Activated T-cell treated with anti-CD3 and anti-CD28 coated beads, Interleukin-2, amount 50 U/mL, for 24 hours (primary cell): ENCODE data around the gene PTH2R.
"Not testable (repeated sequence)": the region's sequence is repeated elsewhere in the genome, so short reads cannot be mapped to it uniquely, and the experiment has no call there.

Experiments
- DNase-seq: peaks from one replicate; pipeline ENCODE4 v3.0.0-alpha.2; 2020
- H3K27ac Mint-ChIP-seq: 2 replicates; pipeline ENCODE4 v1.8.0; 2020; ENCODE audit warnings: mild to moderate bottlenecking, mixed read lengths
- H3K27me3 Mint-ChIP-seq: 2 replicates; pipeline ENCODE4 v1.8.0; 2020; ENCODE audit warnings: mixed read lengths
- H3K36me3 Mint-ChIP-seq: 2 replicates; pipeline ENCODE4 v1.8.0; 2020; ENCODE audit warnings: low read depth, mixed read lengths
- H3K4me1 Mint-ChIP-seq: 2 replicates; pipeline ENCODE4 v1.8.0; 2020; ENCODE audit warnings: low read depth, mixed read lengths
- H3K4me3 Mint-ChIP-seq: 2 replicates; pipeline ENCODE4 v1.8.0; 2020; ENCODE audit warnings: mild to moderate bottlenecking, moderate library complexity, mixed read lengths
- H3K9me3 Mint-ChIP-seq: 2 replicates; pipeline ENCODE4 v1.8.0; 2020; ENCODE audit warnings: mixed read lengths

The PTH2R gene

DNA sequence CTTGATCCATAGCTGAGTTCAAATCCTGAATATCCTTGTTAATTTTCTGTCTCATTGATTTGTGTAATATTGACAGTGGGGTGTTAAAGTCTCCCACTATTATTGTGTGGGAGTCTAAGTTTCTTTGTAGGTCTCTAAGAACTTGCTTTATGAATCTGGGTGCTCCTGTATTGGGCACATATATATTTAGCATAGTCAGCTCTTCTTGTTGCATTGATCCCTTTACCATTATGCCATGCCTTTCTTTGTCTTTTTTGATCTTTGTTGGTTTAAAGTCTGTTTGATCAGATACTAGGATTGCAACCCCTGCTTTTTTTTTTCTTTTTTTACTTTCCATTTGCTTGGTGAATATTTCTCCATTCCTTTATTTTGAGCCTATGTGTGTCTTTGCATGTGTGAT is 116.5 kb downstream of the PTH2R start:
- not testable (repeated sequence) for H3K27ac Mint-ChIP-seq, DNase-seq

DNA sequence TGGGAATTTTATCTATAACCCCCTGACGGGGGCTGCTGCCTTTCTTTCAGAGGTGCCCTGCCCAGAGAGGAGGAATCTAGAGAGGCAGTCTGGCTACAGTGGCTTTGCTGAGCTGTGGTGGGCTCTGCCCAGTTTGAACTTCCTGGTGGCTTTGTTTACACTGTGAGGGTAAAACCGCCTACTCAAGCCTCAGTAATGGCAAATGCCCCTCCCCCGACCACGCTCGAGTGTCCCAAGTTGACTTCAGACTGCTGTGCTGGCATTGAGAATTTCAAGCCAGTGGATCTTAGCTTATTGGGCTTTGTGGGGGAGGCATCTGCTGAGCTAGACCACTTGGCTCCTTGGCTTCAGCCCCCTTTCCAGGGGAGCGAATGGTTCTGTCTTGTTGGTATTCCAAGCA is 118.6 kb downstream of the PTH2R start:
- not testable (repeated sequence) for H3K27ac Mint-ChIP-seq, H3K27me3 Mint-ChIP-seq, H3K4me1 Mint-ChIP-seq, H3K9me3 Mint-ChIP-seq, H3K4me3 Mint-ChIP-seq, H3K36me3 Mint-ChIP-seq, DNase-seq

More for the DNA sequence above, 116.5 kb downstream of the PTH2R start:
- not testable (repeated sequence) for H3K9me3 Mint-ChIP-seq, H3K36me3 Mint-ChIP-seq, H3K4me1 Mint-ChIP-seq, H3K4me3 Mint-ChIP-seq, H3K27me3 Mint-ChIP-seq

DNA sequence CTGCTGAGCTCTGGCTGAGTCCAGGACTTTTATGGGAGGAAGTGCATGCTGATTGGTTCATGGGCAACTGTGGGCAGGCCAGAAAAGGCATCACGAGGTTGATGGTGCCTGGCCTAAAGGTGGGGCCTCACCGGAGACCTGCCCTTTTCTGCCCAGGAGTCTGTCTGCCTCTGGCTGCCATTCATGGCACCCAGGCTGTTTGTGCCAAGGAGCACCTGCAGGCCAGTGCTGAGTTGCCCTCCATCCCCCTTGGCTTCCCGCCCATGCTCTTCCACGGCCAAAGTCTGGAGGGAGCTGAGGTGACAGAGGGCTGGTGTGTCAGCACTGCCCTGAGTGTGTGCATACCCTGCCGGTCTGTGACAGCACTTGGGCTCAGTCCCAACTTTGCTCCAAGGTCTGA is 123.2 kb downstream of the PTH2R start:
- Mint-ChIP-seq H3K36me3 (no peaks in the 10 kb centered on the region), H3K27ac (no peak overlapping the region), H3K27me3 (no peaks in the 10 kb centered on the region), H3K4me1 (no peaks in the 10 kb centered on the region), H3K9me3 (peaks cover 4% of the 10 kb centered on the region), H3K4me3 (no peak overlapping the region)
- no peak for DNase-seq

DNA sequence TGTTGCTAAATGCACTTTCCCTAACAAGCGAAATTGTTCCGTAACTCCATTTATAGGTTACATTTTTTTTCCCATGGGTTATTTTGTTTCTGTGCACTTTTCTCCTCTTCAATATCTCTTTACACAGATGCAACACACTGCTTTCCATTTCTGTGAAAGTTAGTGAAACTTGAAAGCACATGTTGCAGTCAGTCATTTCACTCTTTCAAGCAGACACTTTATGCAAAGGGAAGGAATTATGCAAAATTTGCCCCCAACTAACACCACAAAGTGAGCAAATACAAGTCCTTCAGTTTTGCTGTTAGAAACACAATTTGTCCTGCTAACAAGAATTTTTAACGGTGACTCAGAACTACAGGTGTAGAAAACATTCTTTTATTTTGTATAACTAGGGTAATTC is 124.8 kb downstream of the PTH2R start:
- no peak for DNase-seq
- Mint-ChIP-seq H3K4me3 (no peak overlapping the region), H3K36me3 (no peaks in the 10 kb centered on the region), H3K27me3 (no peaks in the 10 kb centered on the region), H3K4me1 (no peaks in the 10 kb centered on the region), H3K27ac (no peak overlapping the region), H3K9me3 (peaks cover 4% of the 10 kb centered on the region)

DNA sequence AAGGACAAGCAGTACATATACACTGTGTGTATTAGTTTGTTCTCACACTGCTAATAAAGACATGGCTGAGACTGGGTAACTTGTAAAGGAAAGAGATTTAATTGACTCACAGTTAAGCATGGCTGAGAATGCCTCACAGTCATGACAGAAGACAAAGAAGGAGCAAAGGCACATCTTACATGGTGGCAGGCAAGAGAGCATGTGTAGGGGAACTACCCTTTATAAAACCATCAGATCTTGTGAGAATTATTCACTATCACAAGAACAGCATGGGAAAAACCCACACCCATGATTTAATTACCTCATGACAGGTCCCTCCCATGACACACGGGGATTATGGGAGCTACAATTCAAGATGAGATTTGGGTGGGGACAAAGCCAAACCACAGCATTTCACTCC is 129.0 kb downstream of the PTH2R start:
- not testable (repeated sequence) for H3K27ac Mint-ChIP-seq, H3K4me1 Mint-ChIP-seq, DNase-seq, H3K36me3 Mint-ChIP-seq, H3K4me3 Mint-ChIP-seq, H3K27me3 Mint-ChIP-seq, H3K9me3 Mint-ChIP-seq

DNA sequence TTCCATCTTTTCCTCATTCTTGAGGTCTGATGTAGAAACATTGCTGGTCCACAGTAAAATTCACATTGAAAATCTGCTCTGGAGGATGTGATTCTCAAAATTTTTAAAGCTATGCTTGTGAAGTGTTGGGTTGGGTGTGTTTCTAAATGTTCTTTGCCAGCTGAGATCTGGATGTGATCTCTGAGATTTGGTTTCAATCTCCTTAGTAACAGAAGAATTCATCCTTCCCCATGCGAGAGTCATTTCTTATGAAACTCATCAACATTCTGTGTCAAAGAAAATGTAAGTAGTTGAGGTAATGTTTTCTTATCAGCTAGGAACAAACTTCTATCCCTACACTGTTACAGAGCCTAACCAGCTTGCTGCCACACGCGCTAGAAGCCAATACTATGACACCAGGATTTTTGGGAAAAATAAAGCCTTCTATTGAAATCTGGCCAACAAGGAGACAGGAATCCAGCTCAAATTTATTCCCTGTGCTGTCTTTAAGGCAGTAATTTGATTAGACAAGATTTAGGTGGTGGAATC is 134.9 kb downstream of the PTH2R start:
- Mint-ChIP-seq H3K27me3 (no peaks in the 10 kb centered on the region), H3K9me3 (peaks cover 2% of the 10 kb centered on the region), H3K4me3 (no peak overlapping the region), H3K36me3 (no peaks in the 10 kb centered on the region), H3K27ac (no peak overlapping the region), H3K4me1 (no peaks in the 10 kb centered on the region)
- no peak for DNase-seq

DNA sequence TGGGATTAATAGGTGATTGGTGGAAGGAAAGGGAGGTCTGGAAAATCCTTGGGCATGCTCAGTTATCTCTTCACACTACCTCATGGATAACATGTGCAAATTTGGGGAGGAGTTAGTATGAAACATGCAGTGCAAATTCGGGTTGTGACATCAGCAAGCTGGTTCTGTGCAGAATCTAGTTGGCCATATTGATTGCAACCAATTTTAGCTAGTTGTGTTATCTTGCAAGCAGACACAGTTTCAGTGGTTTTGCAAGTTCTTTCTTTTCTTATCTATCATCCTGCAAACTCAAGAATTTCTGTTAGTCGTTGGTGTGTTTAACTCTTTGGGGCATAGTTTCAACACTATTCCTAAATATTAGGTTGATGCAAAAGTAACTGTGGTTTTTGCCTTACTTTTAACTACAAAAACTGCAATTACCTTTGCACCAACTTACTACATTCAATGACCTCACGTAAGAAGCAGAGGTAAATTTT is 135.4 kb downstream of the PTH2R start:
- Mint-ChIP-seq H3K36me3 (no peaks in the 10 kb centered on the region), H3K9me3 (peaks cover 2% of the 10 kb centered on the region), H3K4me1 (no peaks in the 10 kb centered on the region), H3K4me3 (no peak overlapping the region), H3K27ac (no peak overlapping the region), H3K27me3 (no peaks in the 10 kb centered on the region)
- no peak for DNase-seq

DNA sequence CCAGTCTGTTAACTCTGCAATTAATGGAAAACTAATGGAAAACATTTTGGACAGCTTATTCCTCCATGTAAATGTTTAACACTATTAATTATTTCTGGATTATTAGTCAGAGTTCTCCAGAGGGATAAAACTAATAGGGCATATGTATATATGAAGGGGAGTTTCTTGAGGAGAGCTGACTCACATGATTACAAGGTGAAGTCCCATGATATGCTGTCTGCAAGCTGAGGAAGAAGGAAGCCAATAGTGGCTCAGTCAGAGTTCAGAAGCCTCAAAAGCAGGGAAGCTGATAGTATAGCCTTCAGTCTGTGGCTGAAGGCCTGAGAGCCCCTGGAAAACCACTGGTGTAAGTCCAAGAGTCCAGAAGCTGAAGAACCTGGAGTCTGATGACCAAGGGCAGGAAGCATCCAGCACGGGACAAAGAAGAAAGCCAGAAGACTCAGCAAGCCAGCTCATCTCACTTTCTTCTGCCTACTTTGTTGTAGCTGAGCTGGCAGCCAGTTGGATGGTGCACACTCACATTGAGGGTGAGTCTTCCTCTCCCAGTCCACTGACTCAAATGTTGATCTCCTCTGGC is 136.0 kb downstream of the PTH2R start:
- peaks cover 2% of the 10 kb centered on the region for H3K9me3 Mint-ChIP-seq
- H3K27ac Mint-ChIP-seq, result no peak overlapping the region
- no peaks in the 10 kb centered on the region for H3K4me1 Mint-ChIP-seq
- DNase-seq, result no peak
- H3K4me3 Mint-ChIP-seq, result no peak overlapping the region
- no peaks in the 10 kb centered on the region for H3K36me3 Mint-ChIP-seq
- H3K27me3 Mint-ChIP-seq, result no peaks in the 10 kb centered on the region
